NCI-H524 (cell line): ENCODE data around the gene CHAF1A.

Experiments used
- DNase-seq, 2 experiments: peaks; one replicate each; lab custom pipeline; 2025; lab: John Stamatoyannopoulos, UW

Gene CHAF1A

GRCh38 chr19:4402171-4403004 is at the start of gene CHAF1A:
Gene CHAF1A, plus strand, starts transcription at chr19:4402640. Its CDS starts 123 bp downstream, at chr19:4402763.
- DNase-seq: peak; percentile 100

GRCh38 chr19:4352701-4353121 is 49.7 kb upstream of the CHAF1A start:
- peak in 1 of 2 experiments; percentile 56 for DNase-seq

- no peak for DNase-seq
Observed at GRCh38 chr19:4354282-4354681, 48.2 kb upstream of the CHAF1A start.

GRCh38 chr19:4354897-4355296 is 47.5 kb upstream of the CHAF1A start:
- DNase-seq: no peak

- peak in 1 of 2 experiments; percentile 21 for DNase-seq
Observed at GRCh38 chr19:4357095-4357797, 45.2 kb upstream of the CHAF1A start.

- DNase-seq: no peak
Observed at GRCh38 chr19:4357921-4358326, 44.5 kb upstream of the CHAF1A start.

GRCh38 chr19:4358709-4359626 is 43.5 kb upstream of the CHAF1A start:
- no peak for DNase-seq

- DNase-seq: no peak
Observed at GRCh38 chr19:4359627-4360000, 42.8 kb upstream of the CHAF1A start.

- no peak for DNase-seq
Observed at GRCh38 chr19:4360081-4360569, 42.3 kb upstream of the CHAF1A start.

- DNase-seq: no peak
Observed at GRCh38 chr19:4360641-4361151, 41.7 kb upstream of the CHAF1A start.

GRCh38 chr19:4361152-4362046 is 41.0 kb upstream of the CHAF1A start:
- peak in 1 of 2 experiments; percentile 36 for DNase-seq

GRCh38 chr19:4362101-4362828 is 40.2 kb upstream of the CHAF1A start:
- DNase-seq: peak in 1 of 2 experiments; percentile 44

GRCh38 chr19:4362831-4363545 is 39.5 kb upstream of the CHAF1A start:
- DNase-seq: peak in 1 of 2 experiments; percentile 29

GRCh38 chr19:4363571-4364304 is 38.7 kb upstream of the CHAF1A start:
- DNase-seq: no peak

- DNase-seq: no peak
Observed at GRCh38 chr19:4365341-4365740, 37.1 kb upstream of the CHAF1A start.

- DNase-seq: no peak
Observed at GRCh38 chr19:4365791-4366665, 36.4 kb upstream of the CHAF1A start.

- no peak for DNase-seq
Observed at GRCh38 chr19:4366666-4367335, 35.6 kb upstream of the CHAF1A start.
